Endothelial cell of umbilical vein (primary cell): ENCODE data around the gene FAM78A. TPM values are rescaled to one million over a fixed set of nuclear protein-coding genes. Genes with fewer than 3 reads are reported as not detected.

Experiments used
- BruUV-seq: library from RNA; stranded (reverse); fragments of 400-500 nt; replicated peaks from 2 replicates; lab custom pipeline; 2021; lab: Mats Ljungman, UMichigan
- CTCF ChIA-PET: fragments of 300-600, 350-600 bp; sonication (Branson Sonifier 250); formaldehyde crosslinking; loops from one replicate; lab custom pipeline; 2021; ENCODE audit warnings: antibody characterized with exemption, inconsistent platforms; lab: Charles Lee
- POLR2A ChIA-PET: fragments of 300-600, 350-600 bp; sonication (Branson Sonifier 250); formaldehyde crosslinking; loops from one replicate; lab custom pipeline; 2021; ENCODE audit warnings: antibody characterized with exemption, inconsistent platforms; lab: Charles Lee
- DNase-seq: peaks from one replicate; pipeline ENCODE4 v3.0.0-alpha.2; 2011; ENCODE audit warnings: low read depth, low spot score
- FAIRE-seq: peaks from 2 replicates; lab custom pipeline; 2011; peaks lifted over from hg19 to GRCh38; lab: Jason Lieb, UNC
- H2AFZ ChIP-seq: 2 replicates; pipeline ENCODE4 v1.6.0; 2012; ENCODE audit warnings: low read depth, low read length, control low read depth, inconsistent platforms
- H3K27ac ChIP-seq: 2 replicates; pipeline ENCODE4 v1.5.1; 2011; ENCODE audit warnings: low read depth, mild to moderate bottlenecking, control low read depth, low read length, moderate library complexity; ENCODE audit not compliant: insufficient read depth
- H3K27me3 ChIP-seq, 2 experiments: 2 replicates each; pipeline versions ENCODE4 v1.6.0 to v1.6.1; 2011; ENCODE audit warnings: low read length in 2 of 2, mixed read lengths in 1 of 2; ENCODE audit not compliant: control insufficient read depth in 2 of 2, insufficient read depth in 2 of 2
- H3K36me3 ChIP-seq, 2 experiments: 2 replicates in 1 of 2; 3 replicates in 1 of 2; pipeline ENCODE4 v1.5.1; 2011; ENCODE audit warnings: low read length in 2 of 2, mild to moderate bottlenecking in 1 of 2, moderate library complexity in 1 of 2; ENCODE audit not compliant: control insufficient read depth in 2 of 2, insufficient read depth in 2 of 2; ENCODE audit errors: extremely low read depth in 1 of 2
- H3K4me1 ChIP-seq: 3 replicates; pipeline ENCODE4 v1.5.1; 2011; ENCODE audit warnings: mild to moderate bottlenecking, low read length; ENCODE audit not compliant: control insufficient read depth, insufficient read depth; ENCODE audit errors: extremely low read depth
- H3K4me2 ChIP-seq: 2 replicates; pipeline ENCODE4 v1.6.1; 2011; ENCODE audit warnings: low read length, control low read depth, mixed read lengths; ENCODE audit not compliant: insufficient read depth
- H3K4me3 ChIP-seq, 3 experiments: fragments of 200-600 bp in 1 of 3; sonication (generic), shearing (Covaris generic) in 1 of 3; replicated peaks in 1 of 3; 2 replicates each; pipeline ENCODE4 v1.5.1; 2011 to 2016; ENCODE audit warnings: control low read depth in 3 of 3, low read length in 3 of 3, mild to moderate bottlenecking in 2 of 3, inconsistent platforms in 1 of 3, low read depth in 1 of 3, moderate library complexity in 1 of 3; ENCODE audit not compliant: insufficient read depth in 1 of 3
- H3K79me2 ChIP-seq: 2 replicates; pipeline ENCODE4 v1.6.0; 2012; ENCODE audit warnings: low read length, inconsistent platforms; ENCODE audit not compliant: control insufficient read depth, insufficient read depth
- H3K9ac ChIP-seq: replicated peaks from 2 replicates; pipeline ENCODE3; 2011; ENCODE audit warnings: low read length, control low read depth; ENCODE audit not compliant: insufficient read depth; ENCODE audit errors: extremely low read depth
- H3K9me1 ChIP-seq: replicated peaks from 3 replicates; pipeline ENCODE4 v1.6.0; 2011; ENCODE audit warnings: mild to moderate bottlenecking, low read length; ENCODE audit not compliant: control insufficient read depth, insufficient read depth; ENCODE audit errors: extremely low read depth
- H3K9me3 ChIP-seq: replicated peaks from 2 replicates; pipeline ENCODE4 v1.5.1; 2012; ENCODE audit warnings: low read length, inconsistent platforms; ENCODE audit not compliant: control insufficient read depth, insufficient read depth
- H4K20me1 ChIP-seq: replicated peaks from 2 replicates; pipeline ENCODE3; 2011; ENCODE audit warnings: mild to moderate bottlenecking, low read length; ENCODE audit not compliant: control insufficient read depth, insufficient read depth; ENCODE audit errors: extremely low read depth
- CTCF ChIP-seq, 2 donors: IDR thresholded peaks; 1 replicate in 1 of 2; 2 replicates in 1 of 2; pipeline ENCODE4 v1.5.1; 2011; ENCODE audit warnings: low read length in 2 of 2, mild to moderate bottlenecking in 2 of 2, moderate library complexity in 2 of 2, control low read depth in 1 of 2, inconsistent platforms in 1 of 2, low read depth in 1 of 2; ENCODE audit not compliant: insufficient read depth in 1 of 2; ENCODE audit errors: extremely low read depth in 1 of 2
- EZH2 ChIP-seq: IDR thresholded peaks from 2 replicates; pipeline ENCODE4 v1.6.1; 2012; ENCODE audit warnings: borderline replicate concordance, low read depth, mild to moderate bottlenecking, moderate library complexity, low read length, inconsistent platforms; ENCODE audit not compliant: severe bottlenecking
- FOS ChIP-seq: IDR thresholded peaks from 2 replicates; pipeline ENCODE4 v1.6.1; 2011; ENCODE audit warnings: mild to moderate bottlenecking, low read length, moderate library complexity, borderline replicate concordance; ENCODE audit not compliant: insufficient read depth
- GATA2 ChIP-seq: IDR thresholded peaks from 2 replicates; pipeline ENCODE4 v1.7.0; 2011; ENCODE audit warnings: low read depth, mild to moderate bottlenecking, moderate library complexity, mixed read lengths, low read length; ENCODE audit not compliant: insufficient read length, insufficient read depth
- JUN ChIP-seq: IDR thresholded peaks from 2 replicates; pipeline ENCODE4 v1.6.1; 2011; ENCODE audit warnings: borderline replicate concordance, low read depth; ENCODE audit not compliant: insufficient read length, insufficient read depth
- MAX ChIP-seq: IDR thresholded peaks from 2 replicates; pipeline ENCODE4 v1.6.1; 2011; ENCODE audit not compliant: insufficient read depth, insufficient read length
- MYC ChIP-seq: IDR thresholded peaks from one replicate; pipeline ENCODE4 v1.6.1; 2011; ENCODE audit warnings: mild to moderate bottlenecking, low read depth, low read length
- POLR2A ChIP-seq: IDR thresholded peaks from 2 replicates; pipeline ENCODE4 v1.6.1; 2012; ENCODE audit warnings: low read depth, mild to moderate bottlenecking, control low read depth, low read length
- POLR2AphosphoS5 ChIP-seq: IDR thresholded peaks from 2 replicates; pipeline ENCODE4 v1.6.1; 2012; ENCODE audit warnings: low read depth, mild to moderate bottlenecking, control low read depth, low read length, moderate library complexity; ENCODE audit not compliant: insufficient read depth
- dilution Hi-C: fragments of 300-500 bp; cut with MboI; formaldehyde crosslinking; loops from one replicate; pipeline ENCODE4 v1.15.0; 2019; ENCODE audit warnings: low sequenced_read_pairs; ENCODE audit not compliant: extremely low pct_ligation_motif_present
- intact Hi-C: fragments of 100-400 bp; cut with micrococcal nuclease; formaldehyde crosslinking; loops from one replicate; pipeline ENCODE4 v1.10.0; 2022
- polyA plus RNA-seq, 4 experiments: library from polyadenylated mRNA; depleted of rRNA in 3 of 4; stranded (reverse) in 3 of 4; unstranded in 1 of 4; fragments of >200 nt; gene quantifications; 2 replicates each; pipeline versions ENCODE4 v1.2.1 to v1.2.3, GENCODE V29; 2011 to 2012; ENCODE audit warnings: missing spikeins in 1 of 4
- total RNA-seq: library from RNA; stranded (reverse); gene quantifications from 2 replicates; pipeline ENCODE4 v1.2.3, GENCODE V29; 2021

The FAM78A gene
- total and polyA plus RNA-seq, 2 donors (not counting 3 experiments of a cell fraction or from before 2014, with no cell fraction given): 34.0 to 37.4 TPM

- Histone ChIP-seq H3K27me3 (no peaks in the 10 kb centered on the region), H2AFZ (no peak overlapping the region), H3K4me3 (no peak overlapping the region), H3K9me1 (no peaks in the 10 kb centered on the region), H3K79me2 (peaks cover 3% of the 10 kb centered on the region), H3K36me3 (peaks cover 0 to 48% of the 10 kb centered on the region in 2 experiments), H3K9ac (no peak overlapping the region), H4K20me1 (no peaks in the 10 kb centered on the region), H3K4me2 (no peak overlapping the region), H3K27ac (no peak overlapping the region), H3K4me1 (peaks cover 5% of the 10 kb centered on the region), H3K9me3 (no peaks in the 10 kb centered on the region)
- FAIRE-seq: no peak
- TF ChIP-seq MYC (no peak), CTCF (IDR thresholded peaks at IDR 0.05; ENCODE audit: extremely low read depth in 1 of 2, insufficient read depth in 1 of 2, low read depth in 1 of 2, low read length in 2 of 2) (no peak)
- intact Hi-C loops (no loop called here), dilution Hi-C loops (no loop called here)
- CTCF ChIA-PET: interaction anchor here (1.1 to 2.0 kb wide), 2 partner anchors 11 to 74 kb away, joined by 5 read pairs; no protein-coding TSS in a partner anchor
- POLR2A ChIA-PET: no interaction called here
- no peak for DNase-seq
- no TSS peak for BruUV-seq
Observed at GRCh38 chr9:131262327-131263032, 13.8 kb downstream of the FAM78A start.

GRCh38 chr9:131260751-131261452, 15.4 kb downstream of the FAM78A start:
- TF ChIP-seq EZH2 (no peak), GATA2 (no peak), CTCF (IDR thresholded peaks at IDR 0.05; ENCODE audit: extremely low read depth in 1 of 2, insufficient read depth in 1 of 2, low read depth in 1 of 2, low read length in 2 of 2) (no peak), FOS (no peak), JUN (no peak), POLR2A (no peak), MYC (no peak), POLR2AphosphoS5 (no peak), MAX (no peak)
- Histone ChIP-seq H2AFZ (no peak overlapping the region), H3K36me3 (peaks cover 0 to 43% of the 10 kb centered on the region in 2 experiments), H3K27me3 (no peaks in the 10 kb centered on the region), H3K4me3 (no peak overlapping the region), H3K9ac (no peak overlapping the region), H3K4me2 (no peak overlapping the region), H3K9me1 (no peaks in the 10 kb centered on the region), H4K20me1 (no peaks in the 10 kb centered on the region), H3K9me3 (no peaks in the 10 kb centered on the region), H3K4me1 (peaks cover 7% of the 10 kb centered on the region), H3K27ac (no peak overlapping the region), H3K79me2 (no peaks in the 10 kb centered on the region)
- CTCF ChIA-PET: interaction anchor here (1.1 kb wide), 1 partner anchor 76 kb away, joined by 5 read pairs; no protein-coding TSS in a partner anchor
- FAIRE-seq: no peak
- dilution Hi-C loops: no loop called here
- DNase-seq: no peak
- POLR2A ChIA-PET: no interaction called here
- BruUV-seq: TSS peak; percentile 25
- intact Hi-C loops: no loop called here
